Testis (tissue), 3 donors: Measurements from ENCODE around the gene JUP. TPM values are rescaled to one million over a fixed set of nuclear protein-coding genes. Genes with fewer than 3 reads are reported as not detected.

Experiments used
- DNase-seq: peaks from one replicate; pipeline ENCODE4 v3.0.0-alpha.2; 2019
- H3K27ac ChIP-seq, 2 donors: fragments of 200-600 bp; sonication (generic); one replicate each; pipeline ENCODE4 v1.5.1; 2019
- H3K27me3 ChIP-seq: fragments of 200-600 bp; sonication (generic); one replicate; pipeline ENCODE4 v1.5.1; 2019
- H3K36me3 ChIP-seq: fragments of 200-600 bp; sonication (generic); one replicate; pipeline ENCODE4 v1.5.1; 2017; ENCODE audit warnings: low read depth; ENCODE audit errors: missing control alignments
- H3K4me1 ChIP-seq: fragments of 200-600 bp; sonication (generic); one replicate; pipeline ENCODE4 v1.5.1; 2019
- H3K4me3 ChIP-seq, 2 donors: fragments of 200-600 bp; sonication (generic); one replicate each; pipeline ENCODE4 v1.5.1; 2017 to 2019
- H3K9me3 ChIP-seq: fragments of 200-600 bp; sonication (generic); one replicate; pipeline ENCODE4 v1.5.1; 2017
- POLR2A ChIP-seq: fragments of 450-650 bp; IDR thresholded peaks from one replicate; pipeline ENCODE4 v1.6.1; 2017; ENCODE audit warnings: antibody characterized with exemption, mild to moderate bottlenecking, moderate library complexity
- WGBS, 2 donors: methylation state at CpG; one replicate each; pipeline ENCODE4 v1.1.5; 2018; 5-methylcytosine and 5-hydroxymethylcytosine counted together
- intact Hi-C: fragments of 100-400 bp; cut with DNase I; formaldehyde crosslinking; loops from one replicate; pipeline ENCODE4 v1.15.1; 2023; ENCODE audit warnings: low total_unique reads
- polyA plus RNA-seq: library from polyadenylated mRNA; stranded (reverse); fragments of 350-450 nt; fragmentation: Illumina TruSeq; extraction: RNeasy Lipid Tissue Mini Kit (QIAGEN cat#74804); gene quantifications from one replicate; pipeline ENCODE4 v1.2.3, GENCODE V29; 2014; ENCODE audit warnings: low read depth, low replicate concordance; ENCODE audit not compliant: insufficient read depth
- total RNA-seq, 2 donors: library from RNA; depleted of rRNA; stranded (reverse); fragments of >200 nt; gene quantifications; one replicate each; pipeline ENCODE4 v1.2.3, GENCODE V29; 2016
- TF ChIP-seq, protein P1 (sequence below), 3 experiments: fragments of 450-650 bp in 2 of 3; fragments of 200-600 bp in 1 of 3; sonication (generic) in 1 of 3; IDR thresholded peaks; one replicate each; pipeline ENCODE4 v1.5.1; 2016 to 2019; ENCODE audit warnings: antibody characterized with exemption in 3 of 3, mild to moderate bottlenecking in 2 of 3, moderate library complexity in 1 of 3

The JUP gene
- total and polyA plus RNA-seq, 3 donors from 2014 or later = 22.5 to 38.9 (median 36.8) TPM

DNA sequence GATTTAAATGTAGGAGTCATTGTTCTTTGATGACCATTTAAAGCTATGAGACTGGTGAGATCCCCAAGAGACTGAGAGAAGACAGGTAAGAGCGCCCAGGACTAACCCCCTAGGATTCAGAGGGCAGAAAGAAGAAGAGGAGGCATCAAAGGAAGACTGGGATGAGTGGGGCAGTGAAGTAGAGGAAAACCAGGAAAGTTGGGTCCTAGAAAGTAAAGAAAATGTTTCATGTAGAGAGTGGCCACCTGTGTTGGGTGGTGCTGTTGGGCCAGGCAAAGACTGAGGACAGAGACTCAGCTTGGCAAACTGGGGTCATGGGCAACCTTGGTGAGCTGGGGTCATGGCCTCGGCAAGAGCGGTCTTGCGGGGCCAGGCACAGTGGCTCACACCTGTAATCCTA, 50.8 kb downstream of the JUP start:
- no peak for DNase-seq
- H3K4me3 ChIP-seq = no peak overlapping the region
- H3K27me3 ChIP-seq = no peaks in the 10 kb centered on the region
- no peaks in the 10 kb centered on the region for H3K36me3 ChIP-seq
- no peaks in the 10 kb centered on the region for H3K9me3 ChIP-seq
- H3K27ac ChIP-seq = no peak overlapping the region
- no peak for TF ChIP-seq POLR2A
- peaks cover 16% of the 10 kb centered on the region for H3K4me1 ChIP-seq
- 85 to 92% methylated on average over 4 of the region's 4 CpGs for WGBS, 2 donors
- intact Hi-C loops = loop anchor here (10.0 kb wide), 1 partner anchor 59 kb away; no protein-coding TSS in a partner anchor

DNA sequence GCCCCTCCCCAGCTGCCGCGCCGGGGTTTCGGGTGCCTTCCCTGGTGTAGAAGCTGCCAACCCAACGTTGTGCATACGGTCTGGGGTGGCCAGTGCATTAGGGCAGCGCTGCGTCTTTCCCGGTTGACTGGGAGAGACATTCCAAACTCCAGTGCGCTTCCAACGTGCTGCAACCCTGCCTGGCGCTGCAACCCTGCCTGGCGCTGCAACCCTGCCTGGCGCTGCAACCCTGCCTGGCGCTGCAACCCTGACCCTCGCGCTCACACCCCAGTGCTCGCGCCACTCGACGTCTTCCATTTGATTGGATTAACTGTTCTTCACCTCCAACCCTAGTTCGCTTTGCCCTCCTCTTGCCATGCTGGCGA, 51.6 kb downstream of the JUP start:
- TF ChIP-seq, protein P1, sequence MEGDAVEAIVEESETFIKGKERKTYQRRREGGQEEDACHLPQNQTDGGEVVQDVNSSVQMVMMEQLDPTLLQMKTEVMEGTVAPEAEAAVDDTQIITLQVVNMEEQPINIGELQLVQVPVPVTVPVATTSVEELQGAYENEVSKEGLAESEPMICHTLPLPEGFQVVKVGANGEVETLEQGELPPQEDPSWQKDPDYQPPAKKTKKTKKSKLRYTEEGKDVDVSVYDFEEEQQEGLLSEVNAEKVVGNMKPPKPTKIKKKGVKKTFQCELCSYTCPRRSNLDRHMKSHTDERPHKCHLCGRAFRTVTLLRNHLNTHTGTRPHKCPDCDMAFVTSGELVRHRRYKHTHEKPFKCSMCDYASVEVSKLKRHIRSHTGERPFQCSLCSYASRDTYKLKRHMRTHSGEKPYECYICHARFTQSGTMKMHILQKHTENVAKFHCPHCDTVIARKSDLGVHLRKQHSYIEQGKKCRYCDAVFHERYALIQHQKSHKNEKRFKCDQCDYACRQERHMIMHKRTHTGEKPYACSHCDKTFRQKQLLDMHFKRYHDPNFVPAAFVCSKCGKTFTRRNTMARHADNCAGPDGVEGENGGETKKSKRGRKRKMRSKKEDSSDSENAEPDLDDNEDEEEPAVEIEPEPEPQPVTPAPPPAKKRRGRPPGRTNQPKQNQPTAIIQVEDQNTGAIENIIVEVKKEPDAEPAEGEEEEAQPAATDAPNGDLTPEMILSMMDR (IDR thresholded peaks at IDR 0.05) = no peak
- TF ChIP-seq POLR2A = no peak
- no peaks in the 10 kb centered on the region for H3K27me3 ChIP-seq
- 3 to 4% methylated on average over 20 to 21 of the region's 23 CpGs for WGBS, 2 donors
- intact Hi-C loops = loop anchor here (10.0 kb wide), 1 partner anchor 60 kb away; no protein-coding TSS in a partner anchor
- no peak for DNase-seq
- peaks cover 16% of the 10 kb centered on the region for H3K4me1 ChIP-seq
- H3K36me3 ChIP-seq = no peaks in the 10 kb centered on the region
- peak overlapping the region in 1 of 2 donors; percentile 55 for H3K4me3 ChIP-seq
- no peak overlapping the region for H3K27ac ChIP-seq
- no peaks in the 10 kb centered on the region for H3K9me3 ChIP-seq

DNA sequence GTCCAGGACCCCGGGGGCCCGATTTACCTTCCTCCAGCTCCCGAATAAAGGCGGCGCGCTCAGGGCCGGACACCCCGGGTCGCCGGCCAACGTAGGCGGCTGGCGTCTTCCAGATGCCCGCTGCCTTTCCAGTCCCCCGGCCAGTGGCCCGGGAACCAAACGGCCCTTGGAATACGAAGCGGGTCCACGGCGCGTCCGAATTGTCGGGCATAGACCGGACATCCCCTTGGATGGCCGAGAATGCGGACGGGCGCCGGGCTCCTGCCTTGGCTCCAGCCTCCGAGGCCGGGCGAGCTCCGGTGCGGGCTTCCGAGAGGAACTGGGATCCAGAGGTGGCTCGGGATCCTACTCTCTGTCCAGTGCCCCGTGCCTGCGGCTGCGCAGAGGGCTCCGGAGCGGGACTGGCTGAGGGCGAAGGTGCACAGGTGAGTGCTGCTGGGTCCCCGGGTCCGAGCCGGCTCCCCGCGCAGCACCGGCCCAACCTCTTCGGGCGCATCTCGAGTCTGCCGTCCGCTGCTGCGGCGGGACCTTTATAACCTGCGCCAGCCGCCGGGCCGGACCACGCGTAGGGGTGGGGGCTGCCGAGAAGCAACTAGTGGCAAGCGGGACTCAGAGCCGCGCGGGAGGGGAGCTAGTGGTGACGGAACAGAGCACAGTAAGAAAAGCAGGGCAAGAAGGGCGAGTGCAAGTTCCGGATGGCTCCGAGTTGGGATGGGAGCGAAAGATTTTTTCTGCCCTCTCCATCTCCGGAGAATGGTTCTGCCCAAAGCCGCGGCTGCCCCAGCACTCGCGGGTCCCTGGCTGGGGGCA, 52.2 kb downstream of the JUP start, which contains the start of gene HAP1:
Gene HAP1, minus strand, starts transcription at position 505 of the 810 bp plus-strand sequence. Its CDS starts 9 bp downstream, at position 496.
- H3K36me3 ChIP-seq = no peaks in the 10 kb centered on the region
- intact Hi-C loops = loop anchor here (10.0 kb wide), 1 partner anchor 60 kb away; no protein-coding TSS in a partner anchor
- DNase-seq = peak; percentile 65
- 1 to 2% methylated on average over 38 to 60 of the region's 77 CpGs for WGBS, 2 donors
- no peak within 1 kb of the TSS for H3K27ac ChIP-seq
- H3K4me3 ChIP-seq = peak within 1 kb of the TSS; percentile 29 to 55
- no peaks in the 10 kb centered on the region for H3K9me3 ChIP-seq
- peaks cover 16% of the 10 kb centered on the region for H3K4me1 ChIP-seq
- TF ChIP-seq, protein P1 (IDR thresholded peaks at IDR 0.05) = no peak
- TF ChIP-seq POLR2A = no peak
- no peaks in the 10 kb centered on the region for H3K27me3 ChIP-seq

DNA sequence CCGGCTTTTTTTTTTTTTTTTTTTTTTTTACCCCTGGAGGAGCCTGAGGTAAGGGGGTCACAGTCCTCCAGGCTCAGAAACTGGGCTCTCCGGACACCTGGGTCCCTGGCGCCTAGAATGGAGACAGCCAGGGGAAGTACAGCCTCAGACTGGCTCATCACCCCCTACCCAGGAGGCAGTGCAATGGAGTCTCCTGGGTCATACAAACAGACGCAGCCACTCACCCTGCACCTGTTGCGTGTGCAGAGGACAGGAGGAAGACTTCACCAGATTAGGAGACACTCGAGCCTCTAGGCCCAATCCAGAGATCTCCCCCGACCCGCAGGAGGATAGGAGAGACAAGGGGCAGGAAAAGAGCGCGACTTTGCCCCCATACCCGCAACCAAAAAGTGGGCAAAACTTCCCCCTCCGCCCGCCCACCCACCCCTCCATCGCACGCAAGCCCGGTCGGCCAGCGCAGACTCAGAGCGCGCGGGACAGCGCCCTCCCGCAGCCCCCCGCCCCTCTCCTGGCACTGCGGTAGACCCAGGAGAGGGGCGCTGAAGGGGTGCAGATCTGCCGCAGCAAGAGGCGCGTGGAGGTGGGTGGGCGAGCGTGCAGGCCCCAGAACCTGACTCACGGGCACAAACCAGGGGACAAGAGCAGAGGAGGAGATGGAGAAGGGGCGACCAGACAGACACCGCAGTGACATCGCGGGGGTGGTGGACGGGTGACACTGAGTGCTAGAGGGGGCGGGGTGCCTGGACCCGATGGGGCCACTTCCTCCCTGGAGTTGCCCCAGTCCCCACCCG, 53.0 kb downstream of the JUP start:
- TF ChIP-seq POLR2A = no peak
- TF ChIP-seq, protein P1 (IDR thresholded peaks at IDR 0.05) = no peak
- intact Hi-C loops = loop anchor here (10.0 kb wide), 1 partner anchor 61 kb away; no protein-coding TSS in a partner anchor
- Histone ChIP-seq H3K36me3 (no peaks in the 10 kb centered on the region), H3K27ac (no peak overlapping the region), H3K4me1 (peaks cover 16% of the 10 kb centered on the region), H3K27me3 (no peaks in the 10 kb centered on the region), H3K9me3 (no peaks in the 10 kb centered on the region), H3K4me3 (peak overlapping the region; percentile 29 to 55)
- 10 to 26% methylated on average over 4 to 40 of the region's 40 CpGs for WGBS, 2 donors
- no peak for DNase-seq

DNA sequence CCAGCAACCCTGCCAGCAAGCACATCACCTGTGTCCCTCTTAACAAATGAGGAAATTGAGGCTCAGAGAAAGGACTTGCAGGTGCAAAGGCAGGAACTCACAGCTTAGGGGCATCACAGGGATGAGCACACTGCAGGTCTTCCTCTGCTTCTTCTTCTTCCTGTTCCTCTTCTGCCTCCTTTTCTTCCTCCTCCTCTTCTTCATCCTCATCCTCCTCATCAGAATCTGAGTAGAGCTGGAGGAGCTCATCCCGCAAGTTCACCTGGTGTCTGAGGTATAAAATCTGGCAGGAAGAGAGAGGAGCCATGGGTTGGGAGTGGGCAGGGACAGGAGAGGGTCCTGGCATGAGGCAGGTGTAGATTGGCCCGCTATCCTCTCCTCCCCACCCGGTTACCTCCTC, 54.7 kb downstream of the JUP start:
- no peak for DNase-seq
- no peaks in the 10 kb centered on the region for H3K9me3 ChIP-seq
- H3K36me3 ChIP-seq = no peaks in the 10 kb centered on the region
- TF ChIP-seq POLR2A = no peak
- TF ChIP-seq, protein P1 (IDR thresholded peaks at IDR 0.05) = no peak
- WGBS, 2 donors = 74 to 81% methylated on average over 2 to 3 of the region's 3 CpGs
- H3K27me3 ChIP-seq = no peaks in the 10 kb centered on the region
- intact Hi-C loops = loop anchor here (10.0 kb wide), 1 partner anchor 63 kb away; no protein-coding TSS in a partner anchor
- H3K4me1 ChIP-seq = peaks cover 16% of the 10 kb centered on the region
- no peak overlapping the region for H3K27ac ChIP-seq
- H3K4me3 ChIP-seq = no peak overlapping the region
